ENCODE data around the gene TMEM108. TPM values are rescaled to one million over a fixed set of nuclear protein-coding genes. Genes with fewer than 3 reads are reported as not detected.

The TMEM108 gene
- total RNA-seq, 2 donors from 2014 or later = not detected

DNA sequence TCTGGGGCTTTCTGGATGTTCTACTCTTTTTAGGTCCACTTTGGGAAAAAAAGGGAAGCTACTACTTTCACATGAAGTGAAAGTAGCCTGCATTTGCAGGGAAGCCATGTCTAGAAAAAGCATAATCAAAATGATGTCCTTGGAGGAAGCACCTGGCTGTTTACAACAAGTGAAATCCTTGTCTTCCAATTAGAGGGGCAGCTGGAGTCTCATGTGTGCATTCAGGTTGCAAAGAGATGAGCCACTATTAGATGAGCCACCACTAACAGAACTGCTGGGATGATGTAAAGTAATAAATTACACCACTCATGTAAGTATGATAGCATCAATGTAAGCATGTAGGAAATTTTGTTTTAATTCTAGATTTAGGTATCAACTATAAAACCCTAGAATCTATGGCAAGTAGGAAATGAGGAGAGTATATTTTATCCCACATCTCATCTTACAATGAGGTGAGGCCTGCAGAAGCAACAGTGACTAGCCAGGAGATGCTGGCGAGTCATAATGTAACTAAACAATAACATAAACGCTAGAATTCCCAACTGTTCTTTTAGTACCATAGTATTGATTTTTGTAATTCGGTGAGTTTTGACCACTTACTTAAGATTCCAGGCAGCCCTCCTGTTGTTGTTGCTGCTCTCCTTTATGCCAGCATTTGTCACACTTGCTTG is 75.9 kb downstream of the TMEM108 start:
- Mint-ChIP-seq H3K4me3 (no peak overlapping the region), H3K27me3 (no peaks in the 10 kb centered on the region), H3K27ac (no peak overlapping the region), H3K9me3 (no peaks in the 10 kb centered on the region), H3K36me3 (no peaks in the 10 kb centered on the region), H3K4me1 (ENCODE audit: low read depth in 2 of 2) (no peaks in the 10 kb centered on the region)
- ATAC-seq (no peak), DNase-seq (ENCODE audit: low spot score) (no peak)

DNA sequence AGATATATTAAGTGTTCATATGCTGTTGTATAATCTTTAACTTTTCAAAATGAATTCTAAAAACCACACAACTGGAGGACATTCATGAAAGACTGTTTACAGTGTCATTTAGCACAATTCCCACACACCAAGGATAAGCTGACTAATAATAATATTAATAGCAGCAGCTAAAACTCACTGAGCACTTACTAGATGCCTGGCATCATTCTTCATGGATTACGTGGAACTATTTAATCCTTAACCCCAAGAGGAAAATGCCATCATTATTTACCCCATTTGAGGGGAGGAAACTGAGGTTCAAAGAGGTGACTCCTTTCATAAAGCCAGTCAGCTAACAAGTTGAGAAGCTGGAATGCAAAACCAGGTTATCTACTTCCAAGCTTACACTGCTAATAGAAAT is 77.0 kb downstream of the TMEM108 start:
- no peak for ATAC-seq
- H3K27me3 Mint-ChIP-seq = no peaks in the 10 kb centered on the region
- no peak overlapping the region for H3K27ac Mint-ChIP-seq
- no peaks in the 10 kb centered on the region for H3K36me3 Mint-ChIP-seq
- H3K4me1 Mint-ChIP-seq (ENCODE audit: low read depth in 2 of 2) = no peaks in the 10 kb centered on the region
- H3K4me3 Mint-ChIP-seq = no peak overlapping the region
- DNase-seq (ENCODE audit: low spot score) = no peak
- H3K9me3 Mint-ChIP-seq = no peaks in the 10 kb centered on the region

DNA sequence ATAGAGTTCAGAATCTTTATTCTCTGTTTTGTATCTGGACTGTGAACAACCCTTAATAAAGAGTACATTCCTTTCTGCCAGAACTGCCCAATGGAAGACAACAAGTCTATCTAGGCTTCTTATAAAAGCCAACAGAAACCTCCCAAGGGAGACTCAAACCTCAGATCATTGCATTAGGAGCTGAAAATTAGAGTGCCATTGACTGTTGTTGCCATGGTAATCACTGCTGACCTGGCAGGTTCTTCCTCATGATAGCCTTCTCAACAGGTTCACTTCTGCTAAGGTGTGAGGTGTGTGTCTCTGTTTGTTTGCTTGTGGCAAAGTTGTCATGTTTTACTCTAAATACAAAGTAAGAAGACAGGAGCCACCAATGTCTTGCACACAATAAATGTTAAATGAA is 79.2 kb downstream of the TMEM108 start:
- H3K4me1 Mint-ChIP-seq (ENCODE audit: low read depth in 2 of 2) = no peaks in the 10 kb centered on the region
- ATAC-seq = no peak
- H3K27me3 Mint-ChIP-seq = no peaks in the 10 kb centered on the region

DNA sequence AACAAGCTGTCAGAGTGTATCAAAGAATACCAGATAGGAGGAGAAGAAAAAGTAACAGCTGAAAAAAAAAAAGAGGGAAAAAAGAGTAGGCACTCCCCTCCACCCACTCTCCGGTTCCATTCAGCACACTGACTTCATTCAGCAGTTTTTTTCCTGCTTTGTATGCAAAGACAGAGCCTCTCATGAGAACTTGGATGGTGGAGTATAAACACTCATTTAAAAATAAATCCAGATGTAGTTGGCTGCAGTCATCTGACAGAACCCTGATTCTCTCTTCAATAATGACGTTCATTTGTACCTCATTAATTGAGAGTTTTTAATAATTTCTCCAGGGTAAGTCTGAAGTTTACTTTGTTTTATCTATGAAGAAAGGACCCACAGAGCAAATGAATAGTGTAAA is 81.0 kb downstream of the TMEM108 start:
- H3K4me1 Mint-ChIP-seq (ENCODE audit: low read depth in 2 of 2) = no peaks in the 10 kb centered on the region
- no peak overlapping the region for H3K4me3 Mint-ChIP-seq
- no peak overlapping the region for H3K27ac Mint-ChIP-seq
- DNase-seq (ENCODE audit: low spot score) (no peak), ATAC-seq (no peak)
- H3K9me3 Mint-ChIP-seq = no peaks in the 10 kb centered on the region
- no peaks in the 10 kb centered on the region for H3K27me3 Mint-ChIP-seq
- H3K36me3 Mint-ChIP-seq = no peaks in the 10 kb centered on the region

More for the DNA sequence above, 79.2 kb downstream of the TMEM108 start:
- no peaks in the 10 kb centered on the region for H3K36me3 Mint-ChIP-seq
- no peak overlapping the region for H3K4me3 Mint-ChIP-seq
- no peak overlapping the region for H3K27ac Mint-ChIP-seq
- no peak for DNase-seq (ENCODE audit: low spot score)
- H3K9me3 Mint-ChIP-seq = no peaks in the 10 kb centered on the region

DNA sequence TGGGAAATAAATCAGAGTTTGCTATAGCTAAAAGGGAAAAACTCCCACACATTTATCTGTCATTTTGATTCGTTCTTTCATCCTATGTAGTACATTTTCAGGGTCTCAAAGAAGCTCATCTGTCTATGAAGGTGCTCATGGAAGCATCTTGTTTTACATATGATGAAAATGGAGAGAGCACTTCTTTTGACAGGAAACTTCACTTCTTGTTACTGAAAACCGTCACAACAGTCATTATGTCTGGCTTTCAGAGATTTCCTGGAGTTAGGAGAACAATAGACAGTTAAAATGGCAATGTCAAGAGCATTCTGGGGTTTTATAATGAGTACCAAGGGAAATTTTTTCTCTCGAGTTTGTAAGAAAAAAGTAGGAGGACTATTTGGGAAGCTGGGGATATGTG is 83.3 kb downstream of the TMEM108 start:
- Mint-ChIP-seq H3K9me3 (no peaks in the 10 kb centered on the region), H3K27ac (no peak overlapping the region), H3K36me3 (no peaks in the 10 kb centered on the region), H3K4me1 (ENCODE audit: low read depth in 2 of 2) (no peaks in the 10 kb centered on the region), H3K4me3 (no peak overlapping the region), H3K27me3 (peaks cover 0 to 4% of the 10 kb centered on the region in 2 donors)
- no peak for DNase-seq (ENCODE audit: low spot score)
- ATAC-seq = no peak

DNA sequence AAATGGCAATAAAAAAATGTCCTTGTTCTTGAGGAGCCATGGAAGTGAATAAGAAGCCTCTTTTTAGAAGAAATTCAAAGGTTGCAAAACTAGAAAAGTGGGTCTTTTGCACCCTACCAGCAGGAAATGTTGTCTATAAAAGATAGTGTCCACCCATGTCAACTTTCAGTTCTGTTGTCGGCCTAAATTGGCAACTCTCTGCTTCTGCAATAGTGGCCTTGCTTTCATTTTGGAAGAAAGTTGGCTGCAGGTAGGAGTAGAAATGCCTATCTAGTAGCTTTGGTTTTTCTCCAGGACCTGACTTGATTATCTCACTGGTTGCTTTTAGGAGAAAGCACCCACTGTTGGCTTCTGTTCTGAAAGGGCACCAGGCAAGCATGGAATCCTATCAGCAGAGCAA is 85.4 kb downstream of the TMEM108 start:
- DNase-seq (ENCODE audit: low spot score) = no peak
- no peak for ATAC-seq
- no peaks in the 10 kb centered on the region for H3K9me3 Mint-ChIP-seq
- H3K27ac Mint-ChIP-seq = no peak overlapping the region
- no peaks in the 10 kb centered on the region for H3K36me3 Mint-ChIP-seq
- no peaks in the 10 kb centered on the region for H3K4me1 Mint-ChIP-seq (ENCODE audit: low read depth in 2 of 2)
- H3K4me3 Mint-ChIP-seq = no peak overlapping the region
- peaks cover 0 to 6% of the 10 kb centered on the region in 2 donors for H3K27me3 Mint-ChIP-seq

DNA sequence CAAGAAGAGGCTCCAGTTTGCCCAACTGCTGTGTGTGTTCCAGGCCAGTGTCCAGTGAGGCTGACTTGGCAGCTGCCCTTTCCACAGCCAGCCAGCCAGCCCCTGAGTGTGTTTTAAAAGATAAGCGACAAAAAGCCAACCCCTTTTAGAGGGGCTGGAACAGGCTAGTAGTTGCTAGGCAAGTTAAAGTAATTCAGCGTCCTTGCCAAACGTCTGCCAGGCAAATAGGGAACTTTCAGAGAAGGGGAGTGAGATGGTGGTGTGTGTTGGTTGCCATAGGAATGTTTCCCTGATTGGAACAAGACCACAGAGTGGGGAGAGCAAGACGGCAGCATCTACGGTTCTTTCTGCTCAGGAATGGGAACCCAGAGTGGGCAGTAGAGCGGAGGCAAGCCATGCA is 86.3 kb downstream of the TMEM108 start:
- DNase-seq (ENCODE audit: low spot score) = no peak
- ATAC-seq = no peak
- no peaks in the 10 kb centered on the region for H3K36me3 Mint-ChIP-seq
- H3K4me1 Mint-ChIP-seq (ENCODE audit: low read depth in 2 of 2) = no peaks in the 10 kb centered on the region
- no peaks in the 10 kb centered on the region for H3K9me3 Mint-ChIP-seq
- no peak overlapping the region for H3K27ac Mint-ChIP-seq
- H3K27me3 Mint-ChIP-seq = peaks cover 0 to 6% of the 10 kb centered on the region in 2 donors
- H3K4me3 Mint-ChIP-seq = no peak overlapping the region

DNA sequence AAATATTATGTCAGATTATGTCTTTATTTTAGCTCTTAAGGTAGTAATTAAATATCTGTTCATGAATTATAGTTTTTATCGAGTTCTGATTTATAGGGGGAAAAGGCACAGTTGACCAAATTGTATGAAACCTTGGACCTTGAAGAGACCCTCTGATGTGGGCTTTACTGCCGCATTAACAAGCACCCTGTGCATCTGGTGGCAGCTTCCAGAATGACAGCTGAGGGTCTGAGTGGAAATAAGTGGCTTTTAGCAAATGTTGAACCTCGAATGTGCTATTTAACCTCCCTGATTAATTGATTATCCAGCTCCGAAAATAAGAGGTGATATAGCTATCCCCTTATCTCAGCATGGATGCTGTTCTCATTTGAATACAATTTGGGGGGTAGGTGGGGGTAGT is 87.0 kb downstream of the TMEM108 start:
- no peak for DNase-seq (ENCODE audit: low spot score)
- no peak for ATAC-seq
- no peaks in the 10 kb centered on the region for H3K4me1 Mint-ChIP-seq (ENCODE audit: low read depth in 2 of 2)
- no peak overlapping the region for H3K27ac Mint-ChIP-seq
- H3K9me3 Mint-ChIP-seq = no peaks in the 10 kb centered on the region
- no peak overlapping the region for H3K4me3 Mint-ChIP-seq
- H3K27me3 Mint-ChIP-seq = peaks cover 0 to 6% of the 10 kb centered on the region in 2 donors
- no peaks in the 10 kb centered on the region for H3K36me3 Mint-ChIP-seq

DNA sequence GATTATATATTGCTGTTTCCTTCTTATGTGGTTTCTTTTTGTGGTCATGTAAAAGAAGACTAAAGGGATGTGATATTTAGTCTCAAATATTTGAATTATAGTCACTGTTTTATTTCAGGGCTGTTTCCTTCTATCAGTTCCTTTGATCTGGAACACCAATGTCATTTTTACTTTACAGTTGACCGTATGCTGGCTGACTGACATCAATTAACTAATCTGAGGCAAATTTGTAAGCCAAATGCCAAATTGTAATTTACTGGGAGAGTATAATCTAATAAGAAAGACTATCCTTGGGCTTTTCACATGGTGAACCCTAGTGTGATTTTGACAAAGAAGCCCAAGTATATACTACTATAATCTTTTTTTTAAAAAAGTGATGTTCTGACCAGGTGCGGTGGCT is 87.6 kb downstream of the TMEM108 start:
- no peak overlapping the region for H3K4me3 Mint-ChIP-seq
- H3K27me3 Mint-ChIP-seq = peaks cover 0 to 6% of the 10 kb centered on the region in 2 donors
- H3K4me1 Mint-ChIP-seq (ENCODE audit: low read depth in 2 of 2) = no peaks in the 10 kb centered on the region
- H3K9me3 Mint-ChIP-seq = no peaks in the 10 kb centered on the region
- no peaks in the 10 kb centered on the region for H3K36me3 Mint-ChIP-seq
- H3K27ac Mint-ChIP-seq = no peak overlapping the region
- no peak for DNase-seq (ENCODE audit: low spot score)
- no peak for ATAC-seq

DNA sequence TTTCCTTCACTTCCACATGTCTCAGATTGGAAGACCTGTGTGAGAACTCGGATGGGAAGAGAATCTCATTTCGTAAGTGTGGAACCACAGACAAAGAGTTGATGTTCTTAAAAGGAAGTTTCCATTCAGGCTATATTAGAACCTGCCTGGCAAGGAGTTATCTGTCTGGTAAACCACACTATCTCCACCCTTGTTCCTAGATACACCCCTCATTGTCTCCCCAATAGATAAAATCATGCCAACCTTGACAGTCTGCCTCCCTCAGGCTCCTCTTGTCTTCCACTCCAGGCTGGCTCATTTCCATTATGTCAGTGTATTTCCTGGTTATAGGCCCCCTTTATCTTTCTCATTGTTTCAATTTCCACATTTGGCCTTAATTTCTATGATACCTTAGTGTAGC is 89.2 kb downstream of the TMEM108 start:
- no peak overlapping the region for H3K4me3 Mint-ChIP-seq
- no peak overlapping the region for H3K27ac Mint-ChIP-seq
- H3K9me3 Mint-ChIP-seq = no peaks in the 10 kb centered on the region
- ATAC-seq = no peak
- H3K27me3 Mint-ChIP-seq = peaks cover 0 to 6% of the 10 kb centered on the region in 2 donors
- H3K4me1 Mint-ChIP-seq (ENCODE audit: low read depth in 2 of 2) = no peaks in the 10 kb centered on the region
- DNase-seq (ENCODE audit: low spot score) = no peak
- H3K36me3 Mint-ChIP-seq = no peaks in the 10 kb centered on the region

DNA sequence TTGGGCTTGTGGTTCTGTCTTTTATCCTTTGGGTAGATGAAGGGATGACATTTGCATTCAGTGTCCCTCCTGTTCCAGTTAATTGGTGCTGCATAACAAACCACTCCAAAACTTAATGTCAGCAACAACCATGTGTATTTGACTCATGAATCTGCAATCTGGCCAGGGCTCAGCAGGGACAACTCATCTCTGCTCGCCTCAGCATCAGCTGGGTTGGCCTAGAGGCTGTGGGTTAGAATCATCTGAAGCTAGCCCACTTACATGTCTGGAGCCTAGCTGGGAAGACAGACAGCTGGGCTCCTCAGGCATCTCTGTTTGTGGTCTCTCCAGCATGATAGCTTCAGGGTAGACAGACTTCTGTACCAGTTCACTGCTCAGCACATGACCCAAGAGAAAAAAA is 92.0 kb downstream of the TMEM108 start:
- no peaks in the 10 kb centered on the region for H3K36me3 Mint-ChIP-seq
- no peak overlapping the region for H3K27ac Mint-ChIP-seq
- H3K9me3 Mint-ChIP-seq = peaks cover 3% of the 10 kb centered on the region
- no peaks in the 10 kb centered on the region for H3K4me1 Mint-ChIP-seq (ENCODE audit: low read depth in 2 of 2)
- H3K4me3 Mint-ChIP-seq = no peak overlapping the region
- peaks cover 2 to 5% of the 10 kb centered on the region in 2 donors for H3K27me3 Mint-ChIP-seq
- no peak for ATAC-seq
- DNase-seq (ENCODE audit: low spot score) = no peak

DNA sequence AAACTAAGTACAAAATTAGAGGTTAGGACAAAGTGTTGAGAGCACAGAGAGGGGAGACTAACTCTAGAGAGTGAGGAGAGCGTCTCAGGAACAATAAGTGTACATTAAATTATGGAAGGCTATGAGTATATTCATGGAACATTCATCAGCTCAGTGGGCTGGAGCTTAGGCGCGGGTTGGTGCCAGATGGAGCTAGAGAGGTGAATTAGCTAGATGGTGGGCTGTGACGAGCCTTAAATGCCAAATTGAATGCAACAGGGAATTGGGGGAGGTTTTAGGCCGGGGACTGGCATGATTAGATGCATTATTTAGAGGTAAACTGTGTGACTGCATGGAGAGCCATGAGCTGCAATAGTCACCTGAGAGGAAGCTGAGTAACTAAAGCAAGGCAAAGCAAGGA is 97.1 kb downstream of the TMEM108 start:
- Mint-ChIP-seq H3K27ac (no peak overlapping the region), H3K9me3 (peaks cover 3% of the 10 kb centered on the region), H3K4me3 (no peak overlapping the region), H3K4me1 (ENCODE audit: low read depth in 2 of 2) (no peaks in the 10 kb centered on the region), H3K27me3 (peaks cover 0 to 9% of the 10 kb centered on the region in 2 donors), H3K36me3 (no peaks in the 10 kb centered on the region)
- ATAC-seq = no peak
- DNase-seq (ENCODE audit: low spot score) = no peak

DNA sequence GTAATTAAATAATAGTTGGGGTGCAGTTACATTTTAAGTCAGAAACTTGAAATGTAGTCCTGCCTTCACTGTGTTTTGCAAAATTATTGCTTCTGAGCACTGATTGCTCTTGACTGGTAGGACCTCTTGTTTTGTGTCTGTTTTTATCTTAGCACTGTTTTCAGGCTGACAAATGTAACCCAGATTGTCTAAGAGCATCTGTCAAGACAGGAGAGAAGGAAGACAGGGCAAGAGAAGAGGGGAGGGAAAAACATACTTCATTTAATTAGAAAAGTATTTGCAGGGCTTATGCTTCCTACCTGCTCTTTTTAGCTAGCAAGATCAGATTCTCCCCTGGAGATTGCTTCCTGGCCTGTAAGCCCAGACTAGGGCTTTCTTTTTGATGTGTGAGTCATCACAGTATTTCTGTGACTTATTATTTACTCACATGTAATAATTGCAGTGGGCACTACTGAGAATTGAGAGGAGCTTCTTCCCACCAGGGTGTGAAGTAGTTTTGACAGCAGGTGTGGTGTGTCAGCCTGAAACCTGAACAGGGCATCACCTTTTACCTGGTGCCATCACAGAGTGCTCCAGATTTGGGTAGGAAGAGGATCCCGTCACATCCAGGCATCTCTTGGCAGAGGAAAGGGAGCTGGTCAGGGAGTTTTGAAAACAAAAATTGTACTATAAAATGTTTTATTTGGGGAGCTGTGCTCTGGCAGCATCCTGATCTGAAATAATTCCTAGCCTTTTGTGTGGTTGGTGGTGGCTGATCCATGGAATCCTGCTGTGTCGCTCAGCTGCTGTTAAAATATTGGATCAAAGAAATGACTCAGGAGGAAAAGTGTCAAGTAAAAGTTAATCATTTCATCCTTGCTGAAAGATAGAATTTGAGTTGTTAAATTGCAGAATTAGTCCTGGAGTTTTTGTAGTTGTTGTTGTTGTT is 98.2 kb downstream of the TMEM108 start:
- Mint-ChIP-seq H3K27ac (no peak overlapping the region), H3K4me3 (no peak overlapping the region), H3K27me3 (peaks cover 0 to 9% of the 10 kb centered on the region in 2 donors), H3K4me1 (ENCODE audit: low read depth in 2 of 2) (no peaks in the 10 kb centered on the region), H3K36me3 (no peaks in the 10 kb centered on the region), H3K9me3 (peaks cover 3% of the 10 kb centered on the region)
- DNase-seq (ENCODE audit: low spot score) = no peak
- no peak for ATAC-seq

Measured in natural killer cell treated with Interleukin-12 subunit alpha and Interleukin-12 subunit beta and Interleukin-15 and Interleukin-18, amount 100 ng/mL, for 72 hours (primary cell).